ENCODE data around the gene ADSS2.

- TF ChIP-seq CTCF (IDR thresholded peaks at IDR 0.05), result no peak
- no peak for TF ChIP-seq EP300 (IDR thresholded peaks at IDR 0.05)
- TF ChIP-seq POLR2A (IDR thresholded peaks at IDR 0.05), result no peak
Observed at GRCh38 chr1:244466724-244467123, 15.0 kb upstream of the ADSS2 start.

All from tibial nerve (tissue), 4 donors.